Mucosa of descending colon (tissue), 3 donors: Measurements from ENCODE around the gene NUP62. TPM values are rescaled to one million over a fixed set of nuclear protein-coding genes. Genes with fewer than 3 reads are reported as not detected.
A peak's percentile ranks its signal among the peaks of the same experiment; 100 is the strongest.

ENCODE experiments used
- ATAC-seq: fragments of 200-7000 bp; cut with Tn5 transposase; one replicate; pipeline ENCODE4 v1.9.1; 2020; ENCODE audit warnings: mild to moderate bottlenecking, moderate library complexity
- DNase-seq, 3 donors: peaks; one replicate each; pipeline ENCODE4 v3.0.0-alpha.2; 2020
- H3K36me3 ChIP-seq: fragments of 200-600 bp; one replicate; pipeline ENCODE4 v1.8.0; 2021; ENCODE audit warnings: low read depth, mild to moderate bottlenecking
- H3K4me1 ChIP-seq: fragments of 200-600 bp; one replicate; pipeline ENCODE4 v1.8.0; 2021; ENCODE audit warnings: low read depth, mild to moderate bottlenecking
- H3K4me3 ChIP-seq: fragments of 200-600 bp; one replicate; pipeline ENCODE4 v1.8.0; 2021; ENCODE audit warnings: mild to moderate bottlenecking
- H3K9me3 ChIP-seq: fragments of 200-600 bp; one replicate; pipeline ENCODE4 v1.8.0; 2021; ENCODE audit warnings: mild to moderate bottlenecking
- CTCF ChIP-seq: fragments of 200-600 bp; IDR thresholded peaks from one replicate; pipeline ENCODE4 v1.8.0; 2022; ENCODE audit warnings: antibody characterized with exemption, mild to moderate bottlenecking
- intact Hi-C, 2 donors: fragments of 100-400 bp; cut with DNase I in 1 of 2; cut with micrococcal nuclease in 1 of 2; formaldehyde crosslinking; loops; one replicate each; pipeline versions ENCODE4 v1.11.0 to v1.11.1; 2022; cut with DNase I, micrococcal nuclease
- total RNA-seq, 3 donors: library from RNA; stranded (reverse); fragmentation: NEBNext Ultra II Directional in 2 of 3; extraction: Animal tissue kit (Norgen Biotek cat#: 25700) in 2 of 3; gene quantifications; one replicate each; pipeline versions ENCODE4 v1.2.1 to v1.2.4, GENCODE V29; 2021 to 2023
- donor health status: DM: no; HTN: no; CAD: no; lungs with moderate emphysema.
- donor health status: DM: no; HTN: no; CAD: no.
- donor health status: DM: no; HTN: yes; CAD: no.

NUP62 gene
- total RNA-seq, 3 donors from 2014 or later: 34.1 to 41.0 (median 40.9) TPM

- H3K4me3 ChIP-seq: peak overlapping the region; percentile 9
- H3K9me3 ChIP-seq: no peaks in the 10 kb centered on the region
- H3K36me3 ChIP-seq: peaks cover 4% of the 10 kb centered on the region
- H3K4me1 ChIP-seq: peaks cover 39% of the 10 kb centered on the region
- no peak for DNase-seq
- peak; percentile 1 for ATAC-seq
- intact Hi-C loops: no loop called here
- TF ChIP-seq CTCF: no peak
Observed at GRCh38 chr19:49869009-49869483, 60.3 kb downstream of the NUP62 start.

GRCh38 chr19:49866933-49867782, 62.1 kb downstream of the NUP62 start, which contains the start of gene PNKP:
PNKP (minus strand) TSS chr19:49867576; CDS start chr19:49867204, 372 bp downstream.
- intact Hi-C loops: no loop called here
- H3K4me1 ChIP-seq: peaks cover 39% of the 10 kb centered on the region
- TF ChIP-seq CTCF: no peak
- DNase-seq (peak; percentile 91 to 94 (median 91)), ATAC-seq (peak; percentile 72)
- no peaks in the 10 kb centered on the region for H3K9me3 ChIP-seq
- peak within 1 kb of the TSS; percentile 12 for H3K4me3 ChIP-seq
- peaks cover 9% of the 10 kb centered on the region for H3K36me3 ChIP-seq

GRCh38 chr19:49864890-49865289, 64.4 kb downstream of the NUP62 start:
- no peak for DNase-seq
- Histone ChIP-seq H3K4me1 (peaks cover 29% of the 10 kb centered on the region), H3K4me3 (no peak overlapping the region), H3K9me3 (no peaks in the 10 kb centered on the region), H3K36me3 (peaks cover 9% of the 10 kb centered on the region)
- intact Hi-C loops: no loop called here
- no peak for TF ChIP-seq CTCF
- no peak for ATAC-seq

GRCh38 chr19:49863935-49864320, 65.4 kb downstream of the NUP62 start:
- no peak for ATAC-seq
- DNase-seq: peak in 2 of 3 donors; percentile 7 to 52
- Histone ChIP-seq H3K4me1 (peaks cover 25% of the 10 kb centered on the region), H3K36me3 (peaks cover 9% of the 10 kb centered on the region), H3K4me3 (no peak overlapping the region), H3K9me3 (no peaks in the 10 kb centered on the region)
- intact Hi-C loops: no loop called here
- TF ChIP-seq CTCF: no peak

- ATAC-seq: no peak
- Histone ChIP-seq H3K4me1 (peaks cover 20% of the 10 kb centered on the region), H3K4me3 (no peak overlapping the region), H3K36me3 (peaks cover 9% of the 10 kb centered on the region), H3K9me3 (no peaks in the 10 kb centered on the region)
- intact Hi-C loops: no loop called here
- peak in 1 of 3 donors; percentile 30 for DNase-seq
- TF ChIP-seq CTCF: no peak
Observed at GRCh38 chr19:49863254-49863934, 65.9 kb downstream of the NUP62 start.
